ENCODE results near the gene ATG7.

Gene ATG7

GRCh38 chr3:11411956-11412355 is 139.8 kb downstream of the ATG7 start:
- TF ChIP-seq ZNF274 (IDR thresholded peaks at IDR 0.05; ENCODE audit: low read depth, low read length) (no peak), SUZ12 (IDR thresholded peaks at IDR 0.05; ENCODE audit: extremely low read depth, insufficient read depth, insufficient read length) (no peak), YY1 (IDR thresholded peaks at IDR 0.05; ENCODE audit: insufficient read depth, insufficient read length) (no peak)
- H3K9me3 ChIP-seq (ENCODE audit: insufficient read depth, low read length), result peaks cover 22% of the 10 kb centered on the region; the same call in 1 of the 2 replicates
- H3K36me3 ChIP-seq (ENCODE audit: insufficient read depth, insufficient read length, low read length), result peaks cover 2% of the 10 kb centered on the region
- H3K27me3 ChIP-seq (ENCODE audit: insufficient read depth, insufficient read length), result no peaks in the 10 kb centered on the region
- H3K9ac ChIP-seq (ENCODE audit: insufficient read length, low read depth), result no peak overlapping the region
- no peak overlapping the region for H3K4me3 ChIP-seq (ENCODE audit: insufficient read length, low read depth)
- H3K4me1 ChIP-seq (ENCODE audit: insufficient read depth, insufficient read length), result no peaks in the 10 kb centered on the region
- no peak for DNase-seq (ENCODE audit: low read depth, low spot score)

DNA sequence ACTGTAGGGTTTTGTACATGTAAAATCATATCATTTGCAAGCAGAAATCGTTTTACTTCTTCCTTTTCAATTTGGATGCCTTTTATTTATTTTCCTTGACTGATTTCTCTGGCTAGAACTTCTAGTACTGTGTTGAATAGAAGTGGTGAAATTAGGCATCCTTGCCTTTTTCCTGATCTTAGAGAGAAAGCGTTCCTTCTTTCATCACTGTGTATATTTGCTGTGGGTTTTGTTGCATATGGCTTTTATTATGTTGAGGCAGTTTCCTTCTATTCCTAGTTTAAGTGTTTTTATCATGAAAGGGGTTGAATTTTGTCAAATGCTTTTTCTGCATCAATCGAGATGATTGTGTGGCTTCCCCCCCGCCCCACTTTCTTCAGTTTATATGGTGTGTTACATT is 140.9 kb downstream of the ATG7 start:
- H3K36me3 ChIP-seq (ENCODE audit: insufficient read depth, insufficient read length, low read length), result no peaks in the 10 kb centered on the region
- DNase-seq (ENCODE audit: low read depth, low spot score), result no peak
- TF ChIP-seq ZNF274 (IDR thresholded peaks at IDR 0.05; ENCODE audit: low read depth, low read length), result no peak
- TF ChIP-seq YY1 (IDR thresholded peaks at IDR 0.05; ENCODE audit: insufficient read depth, insufficient read length), result no peak
- no peak for TF ChIP-seq SUZ12 (IDR thresholded peaks at IDR 0.05; ENCODE audit: extremely low read depth, insufficient read depth, insufficient read length)
- H3K4me1 ChIP-seq (ENCODE audit: insufficient read depth, insufficient read length), result no peaks in the 10 kb centered on the region
- no peak overlapping the region for H3K4me3 ChIP-seq (ENCODE audit: insufficient read length, low read depth)
- H3K27me3 ChIP-seq (ENCODE audit: insufficient read depth, insufficient read length), result no peaks in the 10 kb centered on the region
- no peak overlapping the region for H3K9ac ChIP-seq (ENCODE audit: insufficient read length, low read depth)
- H3K9me3 ChIP-seq (ENCODE audit: insufficient read depth, low read length), result peaks cover 12% of the 10 kb centered on the region; the same call in 1 of the 2 replicates

GRCh38 chr3:11415099-11415498 is 142.9 kb downstream of the ATG7 start:
- TF ChIP-seq ZNF274 (IDR thresholded peaks at IDR 0.05; ENCODE audit: low read depth, low read length) (no peak), SUZ12 (IDR thresholded peaks at IDR 0.05; ENCODE audit: extremely low read depth, insufficient read depth, insufficient read length) (no peak), YY1 (IDR thresholded peaks at IDR 0.05; ENCODE audit: insufficient read depth, insufficient read length) (no peak)
- no peak overlapping the region for H3K9ac ChIP-seq (ENCODE audit: insufficient read length, low read depth)

GRCh38 chr3:11420066-11420465 is 147.9 kb downstream of the ATG7 start:
- H3K4me1 ChIP-seq (ENCODE audit: insufficient read depth, insufficient read length), result no peaks in the 10 kb centered on the region
- no peaks in the 10 kb centered on the region for H3K9me3 ChIP-seq (ENCODE audit: insufficient read depth, low read length)
- H3K27me3 ChIP-seq (ENCODE audit: insufficient read depth, insufficient read length), result no peaks in the 10 kb centered on the region
- TF ChIP-seq SUZ12 (IDR thresholded peaks at IDR 0.05; ENCODE audit: extremely low read depth, insufficient read depth, insufficient read length) (no peak), ZNF274 (IDR thresholded peaks at IDR 0.05; ENCODE audit: low read depth, low read length) (no peak), YY1 (IDR thresholded peaks at IDR 0.05; ENCODE audit: insufficient read depth, insufficient read length) (no peak)
- no peak overlapping the region for H3K9ac ChIP-seq (ENCODE audit: insufficient read length, low read depth)
- H3K4me3 ChIP-seq (ENCODE audit: insufficient read length, low read depth), result no peak overlapping the region
- H3K36me3 ChIP-seq (ENCODE audit: insufficient read depth, insufficient read length, low read length), result no peaks in the 10 kb centered on the region
- DNase-seq (ENCODE audit: low read depth, low spot score), result no peak

More at GRCh38 chr3:11415099-11415498, 142.9 kb downstream of the ATG7 start:
- Histone ChIP-seq H3K4me3 (ENCODE audit: insufficient read length, low read depth) (no peak overlapping the region), H3K9me3 (ENCODE audit: insufficient read depth, low read length) (no peaks in the 10 kb centered on the region; the same call in 1 of the 2 replicates), H3K36me3 (ENCODE audit: insufficient read depth, insufficient read length, low read length) (no peaks in the 10 kb centered on the region), H3K4me1 (ENCODE audit: insufficient read depth, insufficient read length) (no peaks in the 10 kb centered on the region), H3K27me3 (ENCODE audit: insufficient read depth, insufficient read length) (no peaks in the 10 kb centered on the region)
- no peak for DNase-seq (ENCODE audit: low read depth, low spot score)

- Histone ChIP-seq H3K27me3 (ENCODE audit: insufficient read depth, insufficient read length) (no peaks in the 10 kb centered on the region), H3K36me3 (ENCODE audit: insufficient read depth, insufficient read length, low read length) (peaks cover 3% of the 10 kb centered on the region), H3K4me1 (ENCODE audit: insufficient read depth, insufficient read length) (no peaks in the 10 kb centered on the region), H3K9me3 (ENCODE audit: insufficient read depth, low read length) (no peaks in the 10 kb centered on the region), H3K4me3 (ENCODE audit: insufficient read length, low read depth) (no peak overlapping the region), H3K9ac (ENCODE audit: insufficient read length, low read depth) (no peak overlapping the region)
- DNase-seq (ENCODE audit: low read depth, low spot score), result no peak
- TF ChIP-seq SUZ12 (IDR thresholded peaks at IDR 0.05; ENCODE audit: extremely low read depth, insufficient read depth, insufficient read length), result no peak
- TF ChIP-seq ZNF274 (IDR thresholded peaks at IDR 0.05; ENCODE audit: low read depth, low read length), result no peak
- no peak for TF ChIP-seq YY1 (IDR thresholded peaks at IDR 0.05; ENCODE audit: insufficient read depth, insufficient read length)
Observed at GRCh38 chr3:11422291-11422690, 150.1 kb downstream of the ATG7 start.

DNA sequence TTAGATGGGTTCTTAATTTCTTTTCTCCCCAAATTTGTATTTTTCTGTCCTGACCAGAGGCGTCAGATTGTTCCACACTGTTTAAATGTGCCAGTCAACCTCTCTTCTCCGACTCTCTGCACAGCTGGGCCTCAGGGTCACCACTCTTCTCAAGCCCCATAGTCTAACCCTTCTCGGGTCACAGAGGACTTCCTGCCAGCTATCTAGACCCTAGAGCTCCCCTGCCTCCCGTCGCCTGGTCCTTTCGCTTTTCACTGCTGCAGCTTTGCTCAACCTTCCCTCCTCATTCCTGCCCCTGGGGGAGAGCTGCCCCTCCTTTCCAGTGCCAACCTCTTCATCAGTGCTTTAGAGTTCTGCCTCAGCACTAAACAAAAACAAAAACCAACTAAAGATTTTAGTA is 151.7 kb downstream of the ATG7 start:
- no peaks in the 10 kb centered on the region for H3K4me1 ChIP-seq (ENCODE audit: insufficient read depth, insufficient read length)
- no peaks in the 10 kb centered on the region for H3K27me3 ChIP-seq (ENCODE audit: insufficient read depth, insufficient read length)
- no peak for DNase-seq (ENCODE audit: low read depth, low spot score)
- no peaks in the 10 kb centered on the region for H3K9me3 ChIP-seq (ENCODE audit: insufficient read depth, low read length)
- peaks cover 4% of the 10 kb centered on the region for H3K36me3 ChIP-seq (ENCODE audit: insufficient read depth, insufficient read length, low read length)
- no peak overlapping the region for H3K4me3 ChIP-seq (ENCODE audit: insufficient read length, low read depth)
- H3K9ac ChIP-seq (ENCODE audit: insufficient read length, low read depth), result no peak overlapping the region
- TF ChIP-seq SUZ12 (IDR thresholded peaks at IDR 0.05; ENCODE audit: extremely low read depth, insufficient read depth, insufficient read length), result no peak
- no peak for TF ChIP-seq ZNF274 (IDR thresholded peaks at IDR 0.05; ENCODE audit: low read depth, low read length)
- no peak for TF ChIP-seq YY1 (IDR thresholded peaks at IDR 0.05; ENCODE audit: insufficient read depth, insufficient read length)

GRCh38 chr3:11424277-11424676 is 152.1 kb downstream of the ATG7 start:
- no peaks in the 10 kb centered on the region for H3K9me3 ChIP-seq (ENCODE audit: insufficient read depth, low read length)
- no peak for DNase-seq (ENCODE audit: low read depth, low spot score)
- TF ChIP-seq SUZ12 (IDR thresholded peaks at IDR 0.05; ENCODE audit: extremely low read depth, insufficient read depth, insufficient read length) (no peak), YY1 (IDR thresholded peaks at IDR 0.05; ENCODE audit: insufficient read depth, insufficient read length) (no peak), ZNF274 (IDR thresholded peaks at IDR 0.05; ENCODE audit: low read depth, low read length) (no peak)
- H3K9ac ChIP-seq (ENCODE audit: insufficient read length, low read depth), result no peak overlapping the region
- H3K4me1 ChIP-seq (ENCODE audit: insufficient read depth, insufficient read length), result no peaks in the 10 kb centered on the region
- H3K36me3 ChIP-seq (ENCODE audit: insufficient read depth, insufficient read length, low read length), result peaks cover 4% of the 10 kb centered on the region
- no peaks in the 10 kb centered on the region for H3K27me3 ChIP-seq (ENCODE audit: insufficient read depth, insufficient read length)
- H3K4me3 ChIP-seq (ENCODE audit: insufficient read length, low read depth), result no peak overlapping the region
